ENCODE results near the gene GATA2.

The GATA2 gene

GRCh38 chr3:128454310-128454618 is 38.7 kb downstream of the GATA2 start:
- Histone ChIP-seq H3K9me3 (ENCODE audit: insufficient read depth, low read length) (no peaks in the 10 kb centered on the region), H3K79me2 (ENCODE audit: insufficient read depth, low read length) (no peaks in the 10 kb centered on the region), H3K9me2 (replicated peaks; ENCODE audit: insufficient read depth, low read length) (no peaks in the 10 kb centered on the region), H3K27me3 (ENCODE audit: low read length) (no peaks in the 10 kb centered on the region), H3K4me2 (ENCODE audit: low read depth, low read length, poor library complexity, severe bottlenecking) (no peak overlapping the region), H3K4me3 (ENCODE audit: insufficient read depth, low read length, poor library complexity, severe bottlenecking) (no peak overlapping the region), H3K27ac (ENCODE audit: low read depth, low read length) (no peak overlapping the region), H2AFZ (ENCODE audit: low read depth, low read length, severe bottlenecking) (no peak overlapping the region), H3K9ac (ENCODE audit: low read length) (no peak overlapping the region), H3K36me3 (ENCODE audit: low read length) (no peaks in the 10 kb centered on the region), H4K20me1 (ENCODE audit: low read depth, low read length) (no peaks in the 10 kb centered on the region), H3F3A (ENCODE audit: insufficient read depth) (no peaks in the 10 kb centered on the region)
- TF ChIP-seq CTCF (IDR thresholded peaks at IDR 0.05; ENCODE audit: insufficient read depth, low read length, poor library complexity, severe bottlenecking) (no peak), EZH2phosphoT487 (conservative IDR thresholded peaks at IDR 0.05; ENCODE audit: low read length) (no peak)

- Histone ChIP-seq H3K4me2 (ENCODE audit: low read depth, low read length, poor library complexity, severe bottlenecking) (no peak overlapping the region), H3K9ac (ENCODE audit: low read length) (no peak overlapping the region), H3F3A (ENCODE audit: insufficient read depth) (no peaks in the 10 kb centered on the region), H3K9me3 (ENCODE audit: insufficient read depth, low read length) (no peaks in the 10 kb centered on the region), H3K79me2 (ENCODE audit: insufficient read depth, low read length) (no peaks in the 10 kb centered on the region), H3K4me3 (ENCODE audit: insufficient read depth, low read length, poor library complexity, severe bottlenecking) (no peak overlapping the region), H3K36me3 (ENCODE audit: low read length) (no peaks in the 10 kb centered on the region), H4K20me1 (ENCODE audit: low read depth, low read length) (no peaks in the 10 kb centered on the region), H3K27me3 (ENCODE audit: low read length) (no peaks in the 10 kb centered on the region), H3K27ac (ENCODE audit: low read depth, low read length) (no peak overlapping the region), H2AFZ (ENCODE audit: low read depth, low read length, severe bottlenecking) (no peak overlapping the region), H3K9me2 (replicated peaks; ENCODE audit: insufficient read depth, low read length) (no peaks in the 10 kb centered on the region)
- TF ChIP-seq CTCF (IDR thresholded peaks at IDR 0.05; ENCODE audit: insufficient read depth, low read length, poor library complexity, severe bottlenecking) (no peak), EZH2phosphoT487 (conservative IDR thresholded peaks at IDR 0.05; ENCODE audit: low read length) (no peak)
Measured at GRCh38 chr3:128453501-128454309, 39.3 kb downstream of the GATA2 start.

GRCh38 chr3:128452678-128453275 is 40.2 kb downstream of the GATA2 start:
- Histone ChIP-seq H3K4me3 (ENCODE audit: insufficient read depth, low read length, poor library complexity, severe bottlenecking) (no peak overlapping the region), H3K9me2 (replicated peaks; ENCODE audit: insufficient read depth, low read length) (no peaks in the 10 kb centered on the region), H2AFZ (ENCODE audit: low read depth, low read length, severe bottlenecking) (no peak overlapping the region), H3F3A (ENCODE audit: insufficient read depth) (no peaks in the 10 kb centered on the region), H3K9me3 (ENCODE audit: insufficient read depth, low read length) (no peaks in the 10 kb centered on the region), H3K36me3 (ENCODE audit: low read length) (no peaks in the 10 kb centered on the region), H3K79me2 (ENCODE audit: insufficient read depth, low read length) (no peaks in the 10 kb centered on the region), H4K20me1 (ENCODE audit: low read depth, low read length) (no peaks in the 10 kb centered on the region), H3K9ac (ENCODE audit: low read length) (no peak overlapping the region), H3K27ac (ENCODE audit: low read depth, low read length) (no peak overlapping the region), H3K4me2 (ENCODE audit: low read depth, low read length, poor library complexity, severe bottlenecking) (no peak overlapping the region), H3K27me3 (ENCODE audit: low read length) (no peaks in the 10 kb centered on the region)
- no peak for TF ChIP-seq EZH2phosphoT487 (conservative IDR thresholded peaks at IDR 0.05; ENCODE audit: low read length)

- Histone ChIP-seq H3F3A (ENCODE audit: insufficient read depth) (no peaks in the 10 kb centered on the region), H2AFZ (ENCODE audit: low read depth, low read length, severe bottlenecking) (no peak overlapping the region), H4K20me1 (ENCODE audit: low read depth, low read length) (no peaks in the 10 kb centered on the region), H3K9me3 (ENCODE audit: insufficient read depth, low read length) (no peaks in the 10 kb centered on the region), H3K4me3 (ENCODE audit: insufficient read depth, low read length, poor library complexity, severe bottlenecking) (no peak overlapping the region), H3K79me2 (ENCODE audit: insufficient read depth, low read length) (no peaks in the 10 kb centered on the region), H3K9me2 (replicated peaks; ENCODE audit: insufficient read depth, low read length) (no peaks in the 10 kb centered on the region), H3K27ac (ENCODE audit: low read depth, low read length) (no peak overlapping the region), H3K36me3 (ENCODE audit: low read length) (no peaks in the 10 kb centered on the region), H3K9ac (ENCODE audit: low read length) (no peak overlapping the region), H3K27me3 (ENCODE audit: low read length) (no peaks in the 10 kb centered on the region), H3K4me2 (ENCODE audit: low read depth, low read length, poor library complexity, severe bottlenecking) (no peak overlapping the region)
- TF ChIP-seq EZH2phosphoT487 (conservative IDR thresholded peaks at IDR 0.05; ENCODE audit: low read length) (no peak), CTCF (IDR thresholded peaks at IDR 0.05; ENCODE audit: insufficient read depth, low read length, poor library complexity, severe bottlenecking) (no peak)
Measured at GRCh38 chr3:128452120-128452519, 40.9 kb downstream of the GATA2 start.

Data from SU-DHL-6 (cell line).